GM19452 (cell line): ENCODE data around the gene KRTCAP2.
"Not testable (repeated sequence)": the region's sequence is repeated elsewhere in the genome, so short reads cannot be mapped to it uniquely, and the experiment has no call there.

ENCODE experiments used
- ATAC-seq: cut with Tn5 transposase; IDR thresholded peaks from one replicate; pipeline ENCODE4 v1.9.1; 2021; ENCODE audit not compliant: unreplicated experiment

Gene KRTCAP2

GRCh38 chr1:155170101-155170785 lies 2.9 kb downstream of the KRTCAP2 start:
- no peak for ATAC-seq

- no peak for ATAC-seq
Measured at GRCh38 chr1:155169541-155169940, 3.6 kb downstream of the KRTCAP2 start.

- ATAC-seq: no peak
Measured at GRCh38 chr1:155168456-155169210, 4.5 kb downstream of the KRTCAP2 start.

- ATAC-seq: not testable (repeated sequence)
Measured at GRCh38 chr1:155168105-155168445, 5.0 kb downstream of the KRTCAP2 start.

- no peak for ATAC-seq
Measured at GRCh38 chr1:155167166-155168104, 5.7 kb downstream of the KRTCAP2 start.

GRCh38 chr1:155166471-155167165 lies 6.5 kb downstream of the KRTCAP2 start:
- no peak for ATAC-seq

GRCh38 chr1:155166051-155166470 lies 7.0 kb downstream of the KRTCAP2 start:
- no peak for ATAC-seq

- not testable (repeated sequence) for ATAC-seq
Measured at GRCh38 chr1:155164625-155165024, 8.5 kb downstream of the KRTCAP2 start.

GRCh38 chr1:155163785-155164184 lies 9.3 kb downstream of the KRTCAP2 start:
- ATAC-seq: not testable (repeated sequence)

GRCh38 chr1:155162631-155163030 lies 10.5 kb downstream of the KRTCAP2 start:
- not testable (repeated sequence) for ATAC-seq

- ATAC-seq: no peak
Measured at GRCh38 chr1:155160128-155160527, 13.0 kb downstream of the KRTCAP2 start.

- ATAC-seq: no peak
Measured at GRCh38 chr1:155158991-155159390, 14.1 kb downstream of the KRTCAP2 start.

- ATAC-seq: not testable (repeated sequence)
Measured at GRCh38 chr1:155155996-155156643, 17.0 kb downstream of the KRTCAP2 start.

- no peak for ATAC-seq
Measured at GRCh38 chr1:155145491-155145890, 27.6 kb downstream of the KRTCAP2 start.

GRCh38 chr1:155141749-155142148 lies 31.4 kb downstream of the KRTCAP2 start:
- no peak for ATAC-seq

- ATAC-seq: no peak
Measured at GRCh38 chr1:155140630-155140953, 32.5 kb downstream of the KRTCAP2 start.

- peak; percentile 54 for ATAC-seq
Measured at GRCh38 chr1:155139895-155140629, 33.0 kb downstream of the KRTCAP2 start, which contains the start of gene DPM3. Gene DPM3, minus strand, starts transcription at chr1:155140531. Its CDS starts 291 bp downstream, at chr1:155140240.

GRCh38 chr1:155137154-155137949 lies 35.8 kb downstream of the KRTCAP2 start:
- no peak for ATAC-seq

- ATAC-seq: no peak
Measured at GRCh38 chr1:155136748-155137147, 36.4 kb downstream of the KRTCAP2 start.
